SU-DHL-6 (cell line): ENCODE measurements around the gene TDRKH.

ENCODE experiments used
- H2AFZ ChIP-seq: fragments of 200-600 bp; sonication (generic); 2 replicates; pipeline ENCODE4 v1.6.1; 2014; ENCODE audit warnings: low read depth, mild to moderate bottlenecking, moderate library complexity, mixed read lengths, antibody characterized with exemption, low read length; ENCODE audit not compliant: severe bottlenecking
- H3F3A ChIP-seq: fragments of 200-600 bp; shearing (Covaris generic); 2 replicates; pipeline ENCODE4 v1.6.0; 2016; ENCODE audit warnings: antibody characterized with exemption, mild to moderate bottlenecking; ENCODE audit not compliant: insufficient read depth
- H3K27ac ChIP-seq: fragments of 200-600 bp; sonication (generic); 2 replicates; pipeline ENCODE4 v1.5.1; 2016; ENCODE audit warnings: low read depth, mild to moderate bottlenecking, low read length, moderate library complexity, mixed read lengths
- H3K27me3 ChIP-seq: fragments of 200-600 bp; sonication (generic), shearing (Covaris generic); 2 replicates; pipeline ENCODE4 v1.6.0; 2014; ENCODE audit warnings: mild to moderate bottlenecking, low read length
- H3K36me3 ChIP-seq: fragments of 200-600 bp; sonication (generic); 2 replicates; pipeline ENCODE4 v1.6.1; 2014; ENCODE audit warnings: mild to moderate bottlenecking, low read length, mixed read lengths
- H3K4me2 ChIP-seq: fragments of 300-600, 200-600 bp; shearing (Covaris generic), sonication (generic); 2 replicates; pipeline ENCODE4 v1.6.0; 2014; ENCODE audit warnings: low read length, low read depth, mild to moderate bottlenecking; ENCODE audit not compliant: poor library complexity, severe bottlenecking
- H3K4me3 ChIP-seq: fragments of 200-600 bp; sonication (generic); 2 replicates; pipeline ENCODE4 v1.5.1; 2014; ENCODE audit warnings: antibody characterized with exemption, low read length, mild to moderate bottlenecking, mixed read lengths; ENCODE audit not compliant: insufficient read depth, poor library complexity, severe bottlenecking
- H3K79me2 ChIP-seq: fragments of 200-600 bp; sonication (generic); 2 replicates; pipeline ENCODE4 v1.6.1; 2014; ENCODE audit warnings: mild to moderate bottlenecking, low read length, moderate library complexity; ENCODE audit not compliant: insufficient read depth
- H3K9ac ChIP-seq: fragments of 200-600 bp; sonication (generic); 2 replicates; pipeline ENCODE4 v1.7.0; 2014; ENCODE audit warnings: mild to moderate bottlenecking, low read length
- H3K9me2 ChIP-seq: fragments of 200-600 bp; sonication (generic); replicated peaks from 2 replicates; pipeline ENCODE4 v1.6.1; 2014; ENCODE audit warnings: low read length; ENCODE audit not compliant: insufficient read depth
- H3K9me3 ChIP-seq: fragments of 200-600 bp; sonication (generic); 2 replicates; pipeline ENCODE4 v1.6.1; 2014; ENCODE audit warnings: low read length, mixed read lengths; ENCODE audit not compliant: insufficient read depth
- H4K20me1 ChIP-seq: fragments of 200-600 bp; sonication (generic); 2 replicates; pipeline ENCODE4 v1.6.1; 2014; ENCODE audit warnings: low read depth, mild to moderate bottlenecking, antibody characterized with exemption, low read length, moderate library complexity, mixed read lengths
- CTCF ChIP-seq: fragments of 200-600 bp; sonication (generic); IDR thresholded peaks from one replicate; pipeline ENCODE4 v1.5.1; 2017; ENCODE audit warnings: antibody characterized with exemption, mild to moderate bottlenecking, low read length, moderate library complexity; ENCODE audit not compliant: insufficient read depth, poor library complexity, severe bottlenecking
- EZH2phosphoT487 ChIP-seq: fragments of 200-600 bp; sonication (generic), shearing (Covaris generic); conservative IDR thresholded peaks from 2 replicates; pipeline ENCODE4 v1.6.1; 2018; ENCODE audit warnings: mild to moderate bottlenecking, antibody characterized with exemption, low read length, moderate library complexity, mixed read lengths

Gene TDRKH

GRCh38 chr1:151823175-151823574, 32.9 kb upstream of the TDRKH start:
- TF ChIP-seq EZH2phosphoT487 (no peak), CTCF (no peak)
- H3K36me3 ChIP-seq, result no peaks in the 10 kb centered on the region
- H3K9me2 ChIP-seq, result no peaks in the 10 kb centered on the region
- no peaks in the 10 kb centered on the region for H3K9me3 ChIP-seq
- H3F3A ChIP-seq, result no peaks in the 10 kb centered on the region
- no peak overlapping the region for H2AFZ ChIP-seq
- H3K27me3 ChIP-seq, result no peaks in the 10 kb centered on the region
- H3K27ac ChIP-seq, result no peak overlapping the region
- no peak overlapping the region for H3K9ac ChIP-seq
- no peak overlapping the region for H3K4me2 ChIP-seq
- no peaks in the 10 kb centered on the region for H3K79me2 ChIP-seq
- H4K20me1 ChIP-seq, result no peaks in the 10 kb centered on the region
- H3K4me3 ChIP-seq, result no peak overlapping the region

GRCh38 chr1:151822404-151822803, 32.1 kb upstream of the TDRKH start:
- Histone ChIP-seq H3K9ac (no peak overlapping the region), H3K36me3 (no peaks in the 10 kb centered on the region), H3F3A (no peaks in the 10 kb centered on the region), H4K20me1 (no peaks in the 10 kb centered on the region), H3K9me2 (no peaks in the 10 kb centered on the region), H2AFZ (no peak overlapping the region), H3K4me3 (no peak overlapping the region), H3K79me2 (no peaks in the 10 kb centered on the region), H3K4me2 (no peak overlapping the region), H3K9me3 (no peaks in the 10 kb centered on the region), H3K27ac (no peak overlapping the region), H3K27me3 (no peaks in the 10 kb centered on the region)
- TF ChIP-seq EZH2phosphoT487 (no peak), CTCF (no peak)

GRCh38 chr1:151820940-151821339, 30.6 kb upstream of the TDRKH start:
- Histone ChIP-seq H3K79me2 (no peaks in the 10 kb centered on the region), H3F3A (no peaks in the 10 kb centered on the region), H3K4me3 (no peak overlapping the region), H4K20me1 (no peaks in the 10 kb centered on the region), H3K9ac (no peak overlapping the region), H3K4me2 (no peak overlapping the region), H3K36me3 (no peaks in the 10 kb centered on the region), H3K27ac (no peak overlapping the region), H3K27me3 (no peaks in the 10 kb centered on the region), H3K9me2 (no peaks in the 10 kb centered on the region), H3K9me3 (no peaks in the 10 kb centered on the region), H2AFZ (no peak overlapping the region)
- no peak for TF ChIP-seq CTCF
- no peak for TF ChIP-seq EZH2phosphoT487
